Kasumi-1 (cell line): ENCODE data around the gene GATA6.

Experiments
- DNase-seq, 2 experiments: peaks; one replicate each; lab custom pipeline; 2025; lab: John Stamatoyannopoulos, UW

The GATA6 gene

GRCh38 chr18:22169011-22169888, at the start of gene GATA6:
TSS of gene GATA6 (plus strand) at chr18:22169589. CDS start at chr18:22171145, 1,556 bp downstream.
- peak; percentile 84 to 90 for DNase-seq

GRCh38 chr18:22124970-22125369, 44.4 kb upstream of the GATA6 start:
- no peak for DNase-seq

GRCh38 chr18:22128954-22129353, 40.4 kb upstream of the GATA6 start:
- DNase-seq = no peak

- no peak for DNase-seq
Measured at GRCh38 chr18:22129778-22130177, 39.6 kb upstream of the GATA6 start.

GRCh38 chr18:22132258-22132657, 37.1 kb upstream of the GATA6 start:
- no peak for DNase-seq

GRCh38 chr18:22132763-22133162, 36.6 kb upstream of the GATA6 start:
- no peak for DNase-seq

- no peak for DNase-seq
Measured at GRCh38 chr18:22136395-22136794, 33.0 kb upstream of the GATA6 start.

GRCh38 chr18:22141211-22141610, 28.2 kb upstream of the GATA6 start:
- DNase-seq = no peak

- DNase-seq = no peak
Measured at GRCh38 chr18:22143347-22144340, 25.7 kb upstream of the GATA6 start.

GRCh38 chr18:22145160-22145559, 24.2 kb upstream of the GATA6 start:
- DNase-seq = no peak

GRCh38 chr18:22149710-22150109, 19.7 kb upstream of the GATA6 start:
- no peak for DNase-seq

GRCh38 chr18:22152093-22152492, 17.3 kb upstream of the GATA6 start:
- DNase-seq = no peak

- DNase-seq = no peak
Measured at GRCh38 chr18:22153428-22153827, 16.0 kb upstream of the GATA6 start.

- no peak for DNase-seq
Measured at GRCh38 chr18:22155584-22155983, 13.8 kb upstream of the GATA6 start.

- no peak for DNase-seq
Measured at GRCh38 chr18:22159014-22159413, 10.4 kb upstream of the GATA6 start.

GRCh38 chr18:22161090-22161489, 8.3 kb upstream of the GATA6 start:
- no peak for DNase-seq

GRCh38 chr18:22163416-22164161, 5.8 kb upstream of the GATA6 start:
- no peak for DNase-seq

GRCh38 chr18:22164337-22165048, 4.9 kb upstream of the GATA6 start:
- no peak for DNase-seq

- DNase-seq = no peak
Measured at GRCh38 chr18:22165049-22165602, 4.3 kb upstream of the GATA6 start.

- no peak for DNase-seq
Measured at GRCh38 chr18:22165603-22166068, 3.8 kb upstream of the GATA6 start.
